ENCODE results near the gene PGLYRP4.

PGLYRP4 gene

DNA sequence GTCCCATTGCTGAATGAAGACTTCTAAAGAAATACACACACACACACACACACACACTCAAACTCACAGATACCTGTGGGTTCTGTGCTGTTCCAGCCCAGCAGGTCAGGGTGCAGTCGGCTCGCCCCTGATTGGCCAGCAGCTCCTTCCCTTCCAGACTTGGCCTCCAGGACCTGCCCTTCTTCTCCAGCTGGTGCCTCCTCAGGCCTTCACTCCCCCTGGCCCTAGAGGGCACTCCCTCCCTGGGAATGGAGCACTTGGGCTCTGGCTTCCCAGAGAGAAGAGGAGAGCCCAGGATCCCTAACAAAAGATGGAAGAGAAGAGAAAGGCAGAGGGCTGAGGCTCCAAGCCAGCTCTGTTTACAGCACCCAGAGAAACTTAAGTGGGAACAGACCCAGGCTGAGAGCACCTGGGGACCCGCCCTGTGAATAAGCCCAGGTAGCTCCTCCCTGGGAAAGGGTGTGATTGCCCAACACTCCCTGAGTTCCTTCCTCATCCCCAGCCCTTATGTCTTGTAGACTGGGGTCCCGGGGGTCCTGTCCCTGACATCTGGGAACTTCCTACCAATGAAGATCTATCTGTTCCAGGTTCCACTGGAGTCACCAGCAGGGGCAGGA is 36.0 kb downstream of the PGLYRP4 start, which contains the start of gene PGLYRP3:
Gene PGLYRP3, minus strand, starts transcription at position 383 of the 617 bp plus-strand sequence. CDS start 2,287 bp downstream, outside the sequence.
- in situ Hi-C loops (cut with HindIII; ENCODE audit: low pct_ligation_motif_present, low pct_unique_long_range_greater_than_20kb, low sequenced_read_pairs) = no loop called here
- no peak for DNase-seq

DNA sequence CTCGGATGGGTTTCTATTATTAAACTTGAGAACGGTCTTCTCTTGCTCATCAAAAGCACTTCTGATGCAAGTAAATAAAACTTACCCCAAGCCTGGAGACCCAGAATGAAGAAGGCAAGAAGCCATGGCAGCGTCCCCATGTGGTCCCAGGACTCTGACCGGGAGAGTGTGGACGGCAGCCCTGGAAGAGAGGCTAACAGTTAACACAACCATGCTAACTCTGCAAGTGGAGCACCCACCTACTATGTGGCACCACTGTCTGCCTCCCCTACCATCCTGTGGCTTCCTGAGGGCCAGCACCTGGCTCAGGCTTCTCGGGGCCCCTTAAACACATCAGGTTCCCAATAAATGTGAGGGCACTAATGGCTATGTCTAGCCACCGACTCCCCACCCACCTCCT is 38.1 kb downstream of the PGLYRP4 start:
- in situ Hi-C loops (cut with HindIII; ENCODE audit: low pct_ligation_motif_present, low pct_unique_long_range_greater_than_20kb, low sequenced_read_pairs) = no loop called here
- no peak for DNase-seq

DNA sequence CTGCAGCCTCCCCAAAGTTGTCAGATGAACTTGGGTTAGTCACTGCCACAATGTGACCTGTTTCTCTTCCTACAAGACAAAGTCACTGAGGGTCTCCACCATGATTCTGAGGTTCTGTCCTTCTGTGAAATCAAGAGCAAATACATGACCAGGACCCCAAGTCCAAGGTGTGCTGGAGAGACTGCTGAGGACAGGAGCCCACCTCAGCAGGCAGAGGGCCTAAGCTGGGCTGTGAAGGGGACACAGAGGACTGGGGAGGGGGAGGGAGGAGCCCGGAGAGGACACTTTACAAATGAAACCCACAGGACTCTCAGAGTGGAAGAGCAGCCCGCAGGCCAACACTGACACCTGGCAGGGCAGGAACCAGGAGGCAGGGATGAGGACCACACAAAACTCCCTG is 39.2 kb downstream of the PGLYRP4 start:
- no peak for DNase-seq
- in situ Hi-C loops (cut with HindIII; ENCODE audit: low pct_ligation_motif_present, low pct_unique_long_range_greater_than_20kb, low sequenced_read_pairs) = no loop called here

- DNase-seq = no peak
- in situ Hi-C loops (cut with HindIII; ENCODE audit: low pct_ligation_motif_present, low pct_unique_long_range_greater_than_20kb, low sequenced_read_pairs) = no loop called here
These were observed 40.1 kb downstream of the PGLYRP4 start for GRCh38 chr1:153308540-153308939.

DNA sequence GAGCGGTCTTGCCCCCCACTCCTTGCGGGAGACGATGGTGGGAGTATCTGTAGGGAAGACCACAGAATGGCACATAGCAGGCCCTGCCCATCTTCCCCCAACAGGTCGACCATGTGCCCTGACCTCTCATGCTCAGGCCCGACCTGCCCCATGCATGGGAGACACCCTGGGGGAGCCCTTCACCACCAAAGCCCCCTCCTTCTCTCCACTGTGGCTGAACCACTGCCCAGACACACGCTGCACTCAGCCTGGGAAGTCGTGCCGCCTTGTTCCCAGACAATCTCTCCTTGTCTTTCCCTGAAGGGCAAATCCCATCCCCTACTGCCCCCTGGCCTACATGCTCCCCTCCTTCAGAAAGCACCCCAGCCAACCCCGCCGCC is 41.4 kb downstream of the PGLYRP4 start:
- in situ Hi-C loops (cut with HindIII; ENCODE audit: low pct_ligation_motif_present, low pct_unique_long_range_greater_than_20kb, low sequenced_read_pairs) = no loop called here
- no peak for DNase-seq

DNA sequence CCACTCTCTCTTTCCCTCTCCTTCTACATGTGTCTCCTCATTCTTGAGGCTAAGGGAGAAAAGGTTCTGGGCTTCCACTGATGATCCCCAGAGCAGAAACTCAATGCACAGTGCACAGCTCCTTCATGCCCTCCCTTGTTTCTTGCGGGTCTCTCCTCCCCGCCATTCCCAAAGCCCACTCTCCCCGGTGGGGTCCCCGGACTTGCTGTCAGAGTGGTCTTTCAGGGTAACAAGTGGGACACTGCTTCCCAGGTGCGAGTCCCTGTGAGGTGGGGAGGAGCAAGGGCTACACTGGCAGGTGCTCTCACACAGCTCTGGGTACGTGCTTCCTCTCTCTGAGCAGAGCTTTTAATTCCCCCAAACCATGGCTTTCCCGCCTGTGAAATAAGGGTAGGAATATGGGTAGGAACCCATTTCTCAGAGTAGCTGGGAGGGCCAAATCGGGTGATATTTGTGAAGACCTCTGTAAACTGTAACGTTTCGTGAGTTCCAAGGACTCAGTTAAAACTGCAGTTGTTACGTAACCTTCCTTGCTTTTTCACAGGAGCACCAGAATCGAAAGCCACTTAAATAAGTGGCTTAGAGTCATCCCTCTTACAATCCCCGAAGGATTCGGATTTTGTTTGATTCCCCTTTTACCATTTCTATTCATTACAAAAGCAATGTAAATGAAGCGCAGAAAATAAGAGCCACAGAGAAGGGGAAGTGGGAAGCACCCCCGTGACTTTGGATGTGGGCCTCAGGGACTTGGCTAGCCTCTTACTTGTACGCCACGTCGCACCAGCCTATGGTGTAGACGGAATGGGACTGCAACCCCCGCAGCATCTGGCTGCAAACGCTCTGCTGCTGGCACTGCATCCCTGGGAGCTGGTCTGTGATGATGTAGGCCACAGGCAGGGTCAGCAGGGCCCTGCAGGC is 42.1 kb downstream of the PGLYRP4 start:
- in situ Hi-C loops (cut with HindIII; ENCODE audit: low pct_ligation_motif_present, low pct_unique_long_range_greater_than_20kb, low sequenced_read_pairs) = no loop called here
- DNase-seq = no peak

GRCh38 chr1:153305682-153306081 is 43.0 kb downstream of the PGLYRP4 start:
- no peak for DNase-seq
- in situ Hi-C loops (cut with HindIII; ENCODE audit: low pct_ligation_motif_present, low pct_unique_long_range_greater_than_20kb, low sequenced_read_pairs) = no loop called here

DNA sequence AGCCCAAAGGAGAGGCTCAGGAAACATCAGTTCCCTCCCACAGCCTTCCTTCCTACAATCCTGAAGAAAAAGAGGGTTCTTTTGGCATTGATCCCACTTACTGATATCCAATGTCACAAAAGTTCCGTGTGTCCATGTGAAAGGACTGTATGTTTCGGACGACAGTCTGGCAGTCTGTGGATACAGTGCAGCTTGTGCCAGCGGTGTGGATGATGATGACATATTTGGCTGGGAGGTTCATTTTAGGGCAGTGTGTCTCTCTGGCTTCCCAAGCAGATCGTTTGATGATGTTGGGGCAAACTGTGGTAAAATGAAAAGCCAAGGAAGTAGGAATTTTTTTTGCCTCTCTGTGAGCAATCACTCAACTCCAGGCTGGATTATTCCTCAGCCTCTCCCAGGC is 46.3 kb downstream of the PGLYRP4 start:
- in situ Hi-C loops (cut with HindIII; ENCODE audit: low pct_ligation_motif_present, low pct_unique_long_range_greater_than_20kb, low sequenced_read_pairs) = no loop called here
- DNase-seq = no peak

DNA sequence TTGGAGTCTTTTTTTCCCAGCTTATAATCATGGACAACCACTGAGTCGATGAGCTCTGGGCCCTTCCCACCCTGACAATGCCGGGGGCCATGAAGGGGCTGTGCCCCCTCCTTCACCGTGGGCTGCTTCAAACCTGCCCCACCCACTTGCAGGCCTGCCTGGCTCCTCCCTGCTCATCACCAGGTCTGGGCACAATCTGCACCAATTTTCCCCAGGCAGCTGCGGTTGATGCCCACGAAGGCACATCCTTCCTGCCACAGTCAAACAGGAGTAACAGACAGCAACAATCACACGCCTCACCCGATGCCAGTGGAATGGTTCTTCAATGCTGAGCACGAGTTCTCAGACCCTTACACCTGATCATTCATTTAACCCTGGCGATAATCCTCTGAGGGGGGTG is 54.8 kb downstream of the PGLYRP4 start:
- in situ Hi-C loops (cut with HindIII; ENCODE audit: low pct_ligation_motif_present, low pct_unique_long_range_greater_than_20kb, low sequenced_read_pairs) = no loop called here
- no peak for DNase-seq

DNA sequence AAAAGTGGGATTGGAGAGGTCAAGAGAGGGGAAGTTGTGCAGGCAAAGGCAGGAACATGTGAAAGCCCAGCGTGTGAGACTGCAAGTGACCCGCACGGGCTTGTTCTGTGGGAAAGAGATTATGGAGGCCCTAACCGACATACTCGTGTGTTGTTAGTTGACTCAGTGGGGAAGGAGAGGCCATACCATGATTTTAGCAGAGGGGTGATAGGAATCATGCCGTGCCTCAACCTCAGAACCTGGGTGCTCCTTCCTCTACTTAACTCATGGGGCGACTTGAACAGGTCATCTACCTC is 55.2 kb downstream of the PGLYRP4 start:
- DNase-seq = no peak
- in situ Hi-C loops (cut with HindIII; ENCODE audit: low pct_ligation_motif_present, low pct_unique_long_range_greater_than_20kb, low sequenced_read_pairs) = no loop called here

- in situ Hi-C loops (cut with HindIII; ENCODE audit: low pct_ligation_motif_present, low pct_unique_long_range_greater_than_20kb, low sequenced_read_pairs) = no loop called here
- no peak for DNase-seq
These were observed 55.7 kb downstream of the PGLYRP4 start for GRCh38 chr1:153292740-153293479.

DNA sequence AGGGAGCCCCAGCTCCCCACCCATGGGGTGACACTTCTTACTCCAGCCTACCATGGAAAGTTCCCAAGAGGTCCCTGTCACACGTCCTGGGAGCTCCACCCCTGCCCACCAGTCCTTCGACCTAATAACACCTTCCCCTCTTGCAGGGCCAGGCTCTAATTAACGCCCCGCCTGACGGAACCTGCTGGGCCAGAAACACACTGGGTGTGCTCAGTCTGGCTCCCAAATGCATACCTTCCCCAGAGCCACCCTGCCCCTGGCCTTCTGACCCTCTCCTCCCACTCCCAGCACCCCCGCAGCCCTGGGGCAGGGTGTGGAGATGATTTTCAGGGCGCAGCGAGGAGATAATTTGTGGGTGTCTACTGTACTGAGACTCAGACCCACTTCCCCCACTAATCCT is 56.5 kb downstream of the PGLYRP4 start:
- in situ Hi-C loops (cut with HindIII; ENCODE audit: low pct_ligation_motif_present, low pct_unique_long_range_greater_than_20kb, low sequenced_read_pairs) = no loop called here
- DNase-seq = no peak

DNA sequence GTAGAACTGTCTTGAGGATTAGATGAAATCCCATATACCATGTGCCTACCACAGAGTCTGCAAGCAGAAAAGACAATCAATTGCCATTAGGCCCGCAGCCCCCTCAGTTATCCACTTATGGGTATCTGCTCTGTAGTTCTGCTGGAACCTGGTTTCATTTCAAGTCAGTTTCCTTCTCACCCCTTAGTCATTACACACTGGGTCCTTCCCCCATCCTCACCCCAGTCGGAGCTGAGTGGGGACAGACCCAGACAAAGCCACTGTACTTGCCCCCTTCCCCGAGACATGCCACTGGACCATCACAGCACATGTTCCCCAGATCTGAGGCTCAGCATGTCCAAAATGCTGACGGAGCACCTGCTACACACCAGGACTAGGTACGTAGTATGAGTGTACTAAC is 57.1 kb downstream of the PGLYRP4 start:
- DNase-seq = no peak
- in situ Hi-C loops (cut with HindIII; ENCODE audit: low pct_ligation_motif_present, low pct_unique_long_range_greater_than_20kb, low sequenced_read_pairs) = no loop called here

- in situ Hi-C loops (cut with HindIII; ENCODE audit: low pct_ligation_motif_present, low pct_unique_long_range_greater_than_20kb, low sequenced_read_pairs) = no loop called here
- DNase-seq = peak; percentile 21
These were observed 59.9 kb downstream of the PGLYRP4 start for GRCh38 chr1:153288634-153289275.

Data from ACHN (cell line).